NCI-H2081 (cell line): Measurements from ENCODE around the gene FUBP1.
A peak's percentile ranks its signal among the peaks of the same experiment; 100 is the strongest.
"Not testable (repeated sequence)": the region's sequence is repeated elsewhere in the genome, so short reads cannot be mapped to it uniquely, and the experiment has no call there.

Experiments used
- DNase-seq, 2 experiments: peaks; one replicate each; lab custom pipeline; 2025; lab: John Stamatoyannopoulos, UW

FUBP1 gene

DNA sequence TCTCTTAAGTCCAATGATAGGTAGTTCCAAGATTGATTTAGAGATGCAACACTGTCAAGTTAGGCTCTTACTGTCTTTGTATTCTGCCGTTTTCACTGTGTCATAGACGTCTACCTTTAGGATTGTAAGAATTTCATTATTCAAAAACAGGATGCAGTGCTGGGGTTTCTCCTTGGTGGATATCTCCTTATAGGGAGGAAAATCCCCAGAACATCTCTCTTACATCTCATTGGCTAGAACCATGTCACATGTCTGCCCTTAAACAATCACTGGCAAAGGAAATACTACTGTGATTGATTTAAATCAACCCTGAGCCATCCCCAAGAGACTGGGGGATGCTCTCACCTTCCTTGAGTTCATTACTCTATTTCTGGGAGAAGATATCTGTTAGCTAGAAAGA, 10.9 kb upstream of the FUBP1 start:
- DNase-seq: no peak

DNA sequence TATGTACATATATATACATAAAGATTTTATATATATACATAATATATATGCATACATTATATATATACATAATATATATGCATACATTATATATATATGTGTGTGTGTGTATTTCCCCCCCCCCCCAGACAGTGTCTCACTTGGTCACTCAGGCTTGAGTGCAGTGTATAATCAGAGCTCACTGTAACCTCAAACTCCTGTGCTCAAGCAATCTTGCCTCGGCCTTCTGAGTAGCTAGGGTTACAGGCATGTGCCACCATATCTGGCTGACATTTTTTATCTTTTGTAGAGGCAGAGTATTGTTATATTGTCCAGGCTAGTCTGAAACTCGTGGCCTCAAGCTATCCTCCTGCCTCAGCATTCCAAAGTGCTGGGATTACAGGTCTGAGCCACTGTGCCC, 9.0 kb upstream of the FUBP1 start:
- no peak for DNase-seq

DNA sequence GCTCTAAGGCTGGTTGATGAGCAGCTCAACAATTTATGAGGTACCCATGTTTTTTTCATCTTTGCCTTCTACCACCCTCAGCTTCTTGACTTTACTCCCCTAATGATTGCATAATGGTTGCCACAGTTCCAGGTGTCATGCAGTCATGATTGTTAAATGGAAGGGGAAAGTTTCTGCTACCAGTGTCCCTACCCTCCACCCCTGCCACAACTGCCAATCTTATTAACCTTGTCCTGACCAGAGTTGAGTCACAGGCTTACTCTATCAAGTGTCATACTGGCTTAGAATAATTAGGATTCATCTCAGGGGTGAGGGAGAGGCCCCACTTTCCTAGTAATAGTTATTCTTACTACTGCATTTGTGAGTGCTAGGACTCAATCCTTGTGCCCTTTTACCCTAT, 7.9 kb upstream of the FUBP1 start:
- DNase-seq: no peak

DNA sequence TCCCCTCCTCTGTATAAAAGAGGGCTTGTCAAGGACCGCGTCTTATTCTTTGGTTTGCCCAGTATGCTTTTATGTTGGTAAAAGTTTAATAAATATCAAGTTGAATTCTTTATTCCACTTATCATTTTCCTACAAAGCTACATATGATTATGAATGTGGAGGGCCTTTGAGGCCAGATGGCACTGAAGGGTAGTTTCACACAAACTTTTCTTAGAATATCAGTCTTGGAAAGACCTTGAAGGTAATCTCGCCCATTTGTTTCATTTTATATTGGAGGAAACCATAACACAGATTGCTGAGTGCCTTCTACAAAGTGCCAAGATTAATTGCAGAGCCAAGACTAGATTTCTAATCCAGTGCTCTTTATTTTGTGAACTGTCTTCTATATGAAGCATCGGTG, 5.8 kb upstream of the FUBP1 start:
- DNase-seq: no peak

DNA sequence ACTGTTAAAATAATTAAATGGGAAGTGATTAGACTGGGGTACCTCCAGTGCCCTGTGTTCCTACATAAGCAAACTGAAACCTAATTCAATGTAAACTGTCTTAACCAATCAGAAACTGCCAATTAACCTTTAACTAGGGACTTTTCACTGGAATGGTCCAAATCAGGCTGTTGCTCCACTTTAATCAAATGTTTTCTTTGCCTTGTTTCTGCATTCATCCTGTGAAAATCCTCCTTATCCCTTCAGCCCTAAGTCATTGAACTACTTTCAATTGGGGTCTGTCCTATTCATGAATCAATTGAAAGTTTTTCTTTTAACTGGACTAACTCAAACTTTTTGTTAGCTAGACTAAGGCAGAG, 5.1 kb upstream of the FUBP1 start:
- DNase-seq: no peak

DNA sequence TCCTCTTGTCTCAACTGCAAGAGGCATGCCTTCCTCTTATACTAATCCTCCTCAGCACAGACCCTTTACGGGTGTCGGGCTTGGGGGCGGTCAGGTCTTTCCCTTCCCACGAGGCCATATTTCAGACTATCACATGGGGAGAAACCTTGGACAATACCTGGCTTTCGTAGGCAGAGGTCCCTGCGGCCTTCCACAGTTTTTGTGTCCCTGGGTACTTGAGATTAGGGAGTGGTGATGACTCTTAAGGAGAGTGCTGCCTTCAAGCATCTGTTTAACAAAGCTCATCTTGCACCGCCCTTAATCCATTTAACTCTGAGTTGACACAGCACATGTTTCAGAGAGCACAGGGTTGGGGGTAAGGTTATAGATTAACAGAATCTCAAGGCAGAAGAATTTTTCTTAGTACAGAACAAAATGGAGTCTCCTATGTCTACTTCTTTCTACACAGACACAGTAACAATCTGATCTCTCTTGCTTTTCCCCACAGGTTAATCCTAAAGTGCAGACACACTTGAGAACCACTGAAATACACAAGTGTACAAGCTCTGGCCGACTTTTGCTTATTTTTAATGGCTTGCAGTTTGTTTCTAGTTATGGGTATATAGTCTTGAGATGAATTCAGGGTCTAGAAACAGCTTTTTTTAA, 4.6 kb upstream of the FUBP1 start:
- not testable (repeated sequence) for DNase-seq

DNA sequence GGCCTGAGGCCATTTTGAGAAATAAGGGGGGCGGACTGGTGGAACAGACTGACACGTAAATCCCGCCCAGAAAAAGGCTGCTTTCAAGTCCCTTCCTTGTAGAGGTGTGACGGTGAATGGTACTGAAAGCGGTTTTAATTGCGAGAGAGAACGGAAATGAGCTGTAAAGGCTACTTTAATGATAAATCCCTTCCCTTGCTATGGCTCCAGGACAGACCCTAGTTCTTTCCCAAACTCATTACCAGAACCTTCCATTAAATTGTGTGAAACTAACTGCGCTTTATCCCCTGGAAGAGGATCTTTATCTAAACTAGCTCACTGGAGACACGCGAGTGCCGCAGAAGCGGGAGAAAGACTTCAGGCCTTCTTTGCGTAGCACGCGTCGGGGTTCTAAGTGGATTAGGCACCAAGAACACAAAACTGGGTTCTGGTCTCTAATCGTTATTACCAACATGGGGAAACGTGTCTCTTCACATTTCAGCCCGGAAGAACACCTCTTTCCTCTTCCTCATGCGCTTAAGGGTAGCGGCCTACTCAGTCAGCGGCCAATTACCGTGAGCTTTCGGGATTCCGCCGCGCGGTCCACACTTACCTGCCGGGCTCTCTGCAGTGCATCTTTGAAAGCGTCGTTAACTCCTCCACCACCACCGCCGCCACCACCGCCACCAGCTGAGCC, 441 bp downstream of the FUBP1 start:
- peak; percentile 73 to 89 for DNase-seq

DNA sequence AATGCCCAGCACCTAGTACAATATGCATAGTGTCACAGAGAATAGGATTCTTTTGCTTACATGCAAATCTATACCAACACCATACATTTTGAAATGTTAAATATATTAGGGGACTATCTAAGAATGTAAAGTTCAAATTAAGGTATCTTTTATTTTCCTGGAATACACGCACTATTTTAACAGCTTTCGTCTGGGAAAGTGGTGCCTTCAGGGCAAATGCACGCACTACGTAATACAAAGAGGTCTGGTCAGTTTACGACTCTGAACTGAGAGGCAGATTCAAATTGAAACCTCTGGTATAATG, 931 bp downstream of the FUBP1 start:
- no peak for DNase-seq

DNA sequence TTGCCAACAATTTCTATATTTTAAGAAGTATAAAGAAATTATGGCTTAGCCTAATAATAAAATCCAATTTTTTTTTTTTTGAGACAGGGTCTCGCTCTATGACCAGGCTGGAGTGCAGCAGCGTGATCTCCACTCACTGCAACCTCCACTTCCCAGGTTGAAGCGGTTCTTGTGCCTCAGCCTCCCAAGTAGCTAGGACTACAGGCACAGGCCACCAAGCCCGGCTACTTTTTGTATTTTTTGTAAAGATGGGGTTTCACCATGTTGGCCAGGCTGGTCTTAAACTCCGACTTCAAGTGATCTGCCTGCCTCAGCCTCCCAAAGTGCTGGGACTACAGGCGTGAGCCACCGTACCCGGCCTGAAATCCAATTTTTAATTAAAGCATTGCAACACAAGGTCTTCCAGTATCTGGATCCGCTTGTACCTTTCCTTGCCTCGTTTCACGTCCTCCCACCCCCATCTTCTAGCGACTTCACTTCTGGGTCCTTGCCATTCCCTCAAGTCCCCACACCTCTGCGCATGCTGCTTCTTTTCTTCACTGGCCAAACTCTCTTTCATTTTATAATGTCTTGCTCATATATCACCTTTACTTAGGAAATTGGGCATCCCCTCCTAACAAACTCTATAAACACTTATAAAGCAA, 2.3 kb downstream of the FUBP1 start:
- no peak for DNase-seq

DNA sequence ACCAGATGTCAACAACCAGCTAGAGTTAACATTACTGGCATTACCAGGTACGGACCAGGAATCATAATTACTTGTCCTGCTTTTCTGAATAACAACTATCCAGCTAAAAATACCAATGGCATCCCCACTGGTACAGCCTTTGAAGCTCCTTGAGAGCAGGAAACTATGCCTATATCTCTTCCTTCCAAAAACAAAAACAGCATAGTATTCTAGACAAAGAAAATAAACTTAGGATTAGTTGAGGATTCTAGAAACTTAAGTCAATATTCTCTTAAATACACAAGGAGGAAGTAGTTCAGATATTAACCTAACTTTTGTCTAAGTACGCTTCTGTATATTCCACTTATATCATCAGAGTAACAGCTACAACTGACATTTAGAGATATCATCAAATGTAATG, 3.0 kb downstream of the FUBP1 start:
- no peak for DNase-seq

DNA sequence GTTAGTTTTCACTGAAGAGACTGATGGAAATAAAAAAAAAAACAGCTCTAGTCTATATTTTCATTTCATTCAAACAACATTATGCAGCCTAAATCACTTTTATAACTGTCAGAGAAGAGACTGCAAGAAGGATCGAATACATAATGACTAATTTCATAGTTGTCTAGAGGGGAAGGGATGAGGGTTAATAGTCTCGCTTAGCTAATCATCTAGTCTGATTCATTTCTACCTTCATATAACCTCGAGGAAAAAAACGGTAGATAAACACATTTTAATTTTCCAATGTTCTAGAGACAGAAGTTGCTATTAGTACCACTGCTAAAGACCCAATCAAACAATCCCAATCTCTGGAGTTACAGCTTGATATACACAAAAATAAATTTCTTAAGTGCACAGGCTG, 3.5 kb downstream of the FUBP1 start:
- no peak for DNase-seq

DNA sequence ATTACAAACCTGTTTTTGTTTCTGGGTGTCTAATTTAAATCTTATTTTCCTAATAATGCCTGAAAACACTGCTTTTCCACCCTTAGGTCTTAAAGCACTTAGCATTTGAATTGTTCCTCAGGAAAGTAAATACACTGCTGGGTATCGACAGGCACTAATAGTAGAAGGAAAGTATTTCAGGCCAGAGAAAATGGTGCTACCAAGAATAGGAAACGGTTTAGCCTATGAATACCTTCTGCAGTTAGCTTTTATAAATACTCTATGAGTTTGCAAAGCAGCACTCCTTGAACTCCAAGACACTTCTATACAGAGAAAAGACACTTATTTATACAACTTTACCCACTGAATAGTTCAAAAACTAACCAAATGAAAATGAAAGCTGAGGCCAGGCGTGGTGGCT, 6.8 kb downstream of the FUBP1 start:
- no peak for DNase-seq

DNA sequence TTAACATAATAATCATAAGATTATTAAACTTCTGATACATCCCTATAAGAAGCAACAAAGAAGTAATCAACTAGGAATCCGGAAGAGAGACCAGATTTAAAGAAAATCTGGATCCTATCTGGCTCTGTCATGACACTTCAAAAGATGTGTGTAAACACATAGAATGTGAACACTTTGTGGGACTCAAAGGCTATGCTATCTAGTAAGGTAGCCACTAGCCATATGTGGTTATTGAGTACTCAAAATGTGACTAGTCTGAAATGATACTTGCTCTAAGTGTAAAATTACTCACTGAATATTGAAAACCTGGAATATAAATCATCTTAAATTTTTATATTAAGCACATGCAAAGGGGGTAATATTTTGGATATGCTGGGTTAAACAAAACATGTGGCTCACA, 8.7 kb downstream of the FUBP1 start:
- no peak for DNase-seq

DNA sequence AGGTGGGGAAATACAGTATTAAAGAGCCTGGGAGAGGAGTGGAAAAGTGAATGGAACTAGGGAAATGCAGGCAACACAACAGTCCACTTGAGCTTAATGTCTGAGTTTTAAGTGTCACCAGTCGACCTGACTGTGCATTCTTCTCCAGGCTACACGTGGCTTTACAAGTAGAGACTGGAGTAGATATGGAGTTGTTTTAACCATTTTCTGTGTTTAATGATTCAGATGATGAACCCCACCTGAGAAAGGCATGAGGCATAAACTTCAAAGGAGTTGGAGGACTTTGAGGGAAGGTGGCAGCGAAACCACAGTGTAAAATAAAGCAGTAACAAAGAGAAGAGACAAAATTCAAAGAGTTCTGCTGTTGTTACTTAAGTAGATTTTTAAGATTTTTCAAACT, 12.6 kb downstream of the FUBP1 start:
- no peak for DNase-seq

DNA sequence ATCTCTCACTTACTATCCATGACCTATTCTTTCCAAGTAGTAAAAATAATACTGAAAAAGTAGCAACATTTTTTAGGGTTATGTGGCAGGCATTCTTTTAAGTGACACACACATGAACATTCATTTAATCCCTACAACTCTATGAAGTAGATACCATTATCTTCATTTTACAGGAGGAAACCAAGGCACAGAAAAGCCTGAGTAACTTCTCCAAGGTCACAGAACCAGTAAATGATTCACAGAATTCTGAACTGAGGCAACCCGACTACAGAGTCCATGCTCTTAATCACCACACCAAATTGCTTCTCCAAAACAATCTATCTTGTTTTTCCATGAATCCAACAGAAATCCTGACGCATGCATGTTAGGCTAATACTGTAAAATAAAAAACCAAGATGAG, 17.5 kb downstream of the FUBP1 start:
- no peak for DNase-seq

DNA sequence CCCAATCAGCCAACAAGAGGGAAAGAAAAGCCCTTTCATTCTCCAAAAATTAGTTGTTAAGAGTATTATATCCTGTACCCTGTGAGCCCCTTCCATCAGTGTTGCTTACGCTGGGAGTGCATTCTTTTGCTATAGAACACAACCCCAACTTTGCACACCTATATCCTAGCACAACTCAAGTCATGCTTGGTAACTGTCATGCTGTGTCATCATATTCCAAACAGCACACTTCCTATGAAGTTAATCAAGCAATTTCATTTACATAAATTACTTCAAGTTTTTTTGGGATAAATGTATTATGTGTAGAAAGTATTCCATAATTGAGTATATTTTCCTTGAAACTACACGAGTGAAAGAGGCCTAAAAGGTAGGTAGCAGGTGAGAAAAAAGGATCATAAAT, 20.0 kb downstream of the FUBP1 start:
- DNase-seq: no peak

DNA sequence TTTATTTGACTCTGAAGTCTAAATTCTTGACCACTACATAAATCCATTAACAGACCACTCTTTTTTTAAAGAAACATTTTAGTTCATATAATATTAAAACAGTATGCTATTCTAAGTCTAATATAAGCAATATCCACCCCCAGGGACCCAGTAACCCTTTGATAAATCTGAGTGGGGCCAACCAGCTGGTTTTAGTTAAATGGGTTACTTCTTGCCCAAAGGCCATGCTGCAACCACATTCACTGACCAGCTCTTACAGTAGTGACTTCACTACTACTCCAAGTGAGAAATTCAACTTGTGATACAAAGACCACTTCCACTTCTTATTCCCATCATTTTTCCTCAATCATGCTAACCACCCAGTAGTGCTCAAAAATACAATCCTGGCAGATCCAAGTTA, 20.5 kb downstream of the FUBP1 start:
- no peak for DNase-seq

DNA sequence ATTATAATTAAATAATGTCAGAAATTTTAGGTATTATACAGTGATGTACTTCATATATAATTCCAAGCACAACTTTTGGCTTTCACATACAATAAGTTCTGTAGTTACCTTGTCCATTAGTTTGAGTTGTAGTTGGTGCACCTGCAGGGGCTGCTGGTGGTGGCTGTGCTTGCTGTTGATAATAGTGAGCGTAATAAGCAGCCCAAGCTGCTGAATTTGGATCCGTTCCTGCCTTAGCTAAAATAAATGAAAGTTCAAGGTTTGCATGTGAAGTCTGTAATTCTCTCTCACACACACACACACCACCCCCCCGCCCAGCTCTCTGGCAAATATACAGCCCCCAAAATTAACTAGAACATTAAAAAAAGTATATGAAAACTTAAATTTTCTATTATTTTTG, 22.4 kb downstream of the FUBP1 start:
- DNase-seq: no peak

DNA sequence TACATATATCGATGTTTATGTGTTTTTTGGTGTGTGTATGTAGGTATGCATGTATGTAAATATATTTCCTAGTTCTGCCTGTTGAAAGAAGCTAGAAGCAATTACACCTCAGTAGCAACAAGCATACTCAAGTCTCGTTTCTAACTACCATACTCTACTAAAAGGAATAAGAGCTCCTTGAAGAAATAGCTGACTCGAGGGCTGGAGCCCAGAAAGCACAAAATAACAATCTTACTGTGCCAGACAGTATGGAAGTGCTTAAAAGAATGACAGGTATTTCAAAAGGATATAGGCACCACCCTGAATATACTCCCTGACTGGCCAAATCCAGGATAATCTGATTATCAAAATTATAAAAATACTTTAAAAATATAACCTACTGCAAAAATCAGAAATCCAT, 23.2 kb downstream of the FUBP1 start:
- no peak for DNase-seq

DNA sequence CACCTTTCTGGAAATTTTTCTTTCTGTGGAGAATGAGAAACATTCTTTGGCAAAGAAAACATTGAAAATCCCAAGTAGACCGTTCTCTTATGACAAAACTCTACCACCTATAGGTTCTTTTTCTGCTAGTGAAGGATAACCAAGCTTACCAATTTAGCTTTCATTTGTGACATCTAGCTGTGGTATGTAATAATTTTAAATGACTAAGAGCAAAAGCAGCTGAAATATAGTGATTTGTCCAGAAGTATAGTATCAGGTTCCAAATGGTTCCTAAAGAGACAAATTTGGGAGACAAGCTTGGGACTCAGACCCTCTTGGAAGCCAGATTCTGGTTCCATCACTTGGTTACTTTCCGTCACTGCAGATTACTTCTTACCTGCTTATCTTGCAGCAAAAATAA, 24.4 kb downstream of the FUBP1 start:
- DNase-seq: no peak

DNA sequence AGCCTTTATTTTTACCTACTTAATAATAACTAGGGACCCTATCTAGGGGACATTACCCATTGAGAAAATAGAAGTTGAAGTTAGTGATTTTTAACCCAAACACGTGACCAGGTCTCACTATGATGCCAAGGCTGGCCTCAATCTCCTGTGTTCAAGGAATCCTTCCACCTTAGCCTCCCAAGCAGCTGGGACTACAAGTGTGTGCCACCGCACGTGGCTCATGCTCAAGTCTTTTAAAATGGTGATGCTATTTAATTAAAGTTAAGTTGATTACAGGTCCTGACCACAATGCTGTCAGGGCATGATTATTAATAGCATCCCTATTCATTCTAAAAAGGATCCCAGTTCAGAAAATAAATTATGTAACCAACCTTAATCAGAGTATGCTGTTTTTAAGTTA, 25.0 kb downstream of the FUBP1 start:
- DNase-seq: no peak

DNA sequence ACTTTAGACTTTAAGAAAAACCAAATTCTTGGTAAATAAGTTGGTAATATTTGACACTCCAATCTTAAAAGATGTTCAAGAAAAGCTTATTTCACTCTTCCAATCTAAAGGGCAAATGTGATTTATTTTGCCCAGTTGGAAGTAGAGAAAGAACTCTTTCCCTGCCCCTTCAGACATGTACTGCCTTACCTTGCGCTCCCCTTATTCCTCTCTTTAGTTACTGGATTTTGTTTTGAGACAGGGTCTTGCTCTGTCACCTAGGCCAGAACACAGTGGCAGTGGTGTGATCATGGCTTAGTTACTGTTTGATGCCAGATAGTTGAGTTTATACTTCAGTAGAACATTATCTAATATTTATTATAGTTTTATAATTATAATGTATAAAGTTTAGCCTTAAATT, 27.5 kb downstream of the FUBP1 start:
- no peak for DNase-seq

DNA sequence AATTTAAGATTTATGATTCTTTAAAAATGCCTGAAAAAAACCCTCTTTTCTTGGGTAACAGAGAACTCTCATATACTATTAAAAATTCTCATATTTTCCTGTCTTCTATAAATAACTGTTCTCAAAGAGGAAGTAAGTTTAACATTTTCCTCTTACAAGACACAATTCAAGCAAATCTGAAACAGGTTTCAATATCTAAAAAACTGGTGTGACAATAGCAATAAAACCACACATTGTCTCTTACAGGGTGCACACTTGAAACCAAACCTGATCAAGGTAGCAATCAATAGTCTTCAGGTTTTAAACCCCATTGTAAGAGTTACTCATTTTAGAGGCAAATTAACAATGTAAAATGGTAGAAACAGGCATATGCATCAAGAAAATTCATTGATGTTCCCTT, 28.0 kb downstream of the FUBP1 start:
- DNase-seq: no peak

DNA sequence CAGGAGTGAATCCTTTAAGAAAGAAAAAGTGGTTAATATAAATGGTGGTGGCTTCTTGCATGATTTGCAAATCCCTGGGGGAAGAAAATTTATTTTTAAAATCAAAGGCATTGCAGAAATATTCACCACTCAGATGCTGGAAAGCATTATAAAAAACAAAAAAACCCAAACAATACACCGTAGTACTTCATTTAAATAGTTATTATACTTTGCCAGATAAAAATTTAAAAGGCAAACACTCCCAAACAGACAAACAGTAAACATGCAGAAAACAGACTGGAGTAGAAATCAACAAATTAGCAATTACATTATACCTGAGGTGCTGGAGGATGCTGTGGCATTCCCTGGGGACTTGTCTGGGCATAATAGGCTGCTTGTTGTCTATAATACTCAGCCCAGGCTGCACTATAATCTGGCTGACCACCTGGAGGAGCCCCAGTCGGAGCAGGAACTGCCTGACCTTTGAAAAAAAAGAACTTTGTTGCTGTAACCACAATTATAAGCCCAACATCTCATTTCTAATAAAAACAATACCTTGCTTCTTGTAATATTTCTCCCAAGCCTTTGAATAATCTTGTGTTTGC, 29.9 kb downstream of the FUBP1 start:
- peak; percentile 18 to 31 for DNase-seq
